K562 (cell line): Measurements from ENCODE around the gene RAD52. TPM values are rescaled to one million over a fixed set of nuclear protein-coding genes. Genes with fewer than 3 reads are reported as not detected.

Source experiments
- ARID1B ChIP-seq: fragments of 450-650 bp; IDR thresholded peaks from 2 replicates; pipeline ENCODE4 v1.6.1; 2016; ENCODE audit warnings: antibody characterized with exemption, mild to moderate bottlenecking, inconsistent platforms
- ARID3A ChIP-seq: IDR thresholded peaks from 2 replicates; pipeline ENCODE4 v1.6.1; 2012; ENCODE audit warnings: low read depth, low read length, improper control_type of control experiment, borderline replicate concordance
- E2F8 ChIP-seq: fragments of 450-650 bp; IDR thresholded peaks from 2 replicates; pipeline ENCODE4 v1.7.1; 2018; ENCODE audit warnings: mild to moderate bottlenecking, low read depth; ENCODE audit not compliant: partially characterized antibody
- E4F1 ChIP-seq: fragments of 250-450 bp; sonication (Bioruptor Pico); IDR thresholded peaks from 2 replicates; pipeline ENCODE4 v1.5.0; 2021; ENCODE audit warnings: mild to moderate bottlenecking, borderline replicate concordance
- KAT7 ChIP-seq: sonication (generic); formaldehyde crosslinking; IDR thresholded peaks from 2 replicates; pipeline ENCODE4 v1.8.0; 2022; ENCODE audit warnings: missing genetic modification reagents, mild to moderate bottlenecking, borderline replicate concordance
- MAZ ChIP-seq, 2 experiments: fragments of 450-650 bp in 1 of 2; sonication (generic) in 1 of 2; formaldehyde crosslinking; IDR thresholded peaks in 1 of 2; conservative IDR thresholded peaks in 1 of 2; 2 replicates each; pipeline versions ENCODE4 v1.4.0 to v1.5.0; 2020; ENCODE audit warnings: mild to moderate bottlenecking in 1 of 2, missing genetic modification reagents in 1 of 2
- NR2C2 ChIP-seq, 2 experiments: fragments of 200-800 bp in 1 of 2; sonication (Bioruptor generic) in 1 of 2; sonication (generic) in 1 of 2; formaldehyde crosslinking in 1 of 2; IDR thresholded peaks; 2 replicates each; pipeline versions ENCODE4 v1.6.1 to v1.8.0; 2016 to 2022; ENCODE audit warnings: mild to moderate bottlenecking in 1 of 2, missing compliant biosample characterization in 1 of 2, missing genetic modification characterization in 1 of 2, missing genetic modification reagents in 1 of 2
- ZNF174 ChIP-seq: fragments of 250-450 bp; sonication (Bioruptor Pico); IDR thresholded peaks from 2 replicates; pipeline ENCODE4 v1.4.0; 2020; ENCODE audit warnings: mild to moderate bottlenecking
- polyA plus RNA-seq, 8 experiments: library from polyadenylated mRNA; depleted of rRNA in 4 of 8; stranded (reverse) in 5 of 8; unstranded in 3 of 8; fragments of >200 nt; fragmentation: Nextera tagmentation in 2 of 8; fragmentation: Illumina TruSeq in 1 of 8; extraction: Ambion mirVana in 2 of 8; extraction: Trizol in 1 of 8; gene quantifications; 2 replicates each; pipeline versions ENCODE4 v1.2.1 to v1.2.3, GENCODE V29; 2011 to 2014; ENCODE audit warnings: inconsistent platforms in 1 of 8, missing spikeins in 1 of 8
- total RNA-seq, 7 experiments: library from RNA; depleted of rRNA in 6 of 7; stranded (reverse); fragments of >200 nt in 6 of 7; fragmentation: Illumina TruSeq in 2 of 7; extraction: Trizol in 2 of 7; gene quantifications; 2 replicates each; pipeline versions ENCODE4 v1.2.1 to v1.2.3, GENCODE V29; 2011 to 2021; ENCODE audit warnings: low replicate concordance in 1 of 7

Gene RAD52
- total and polyA plus RNA-seq, 9 of the 15 experiments (the other 6 are each of a cell fraction or from before 2014, with no cell fraction given): 1.3 to 15.9 (median 9.3) TPM

GRCh38 chr12:949453-950191 is at the start of gene RAD52 (continued):
- TF ChIP-seq E2F8 (peak; percentile 91), MAZ (CRISPR knock-in tag; conservative IDR thresholded peaks at IDR 0.05 in 1 of 2, IDR thresholded peaks at IDR 0.05 in 1 of 2) (peak in 1 of 2 experiments; percentile 35; a peak in 3 of 4 replicates), ARID1B (no peak), NR2C2 (CRISPR knock-in tag; IDR thresholded peaks at IDR 0.05) (no peak), NR2C2 (tag; IDR thresholded peaks at IDR 0.05) (peak; percentile 71; the same call in 1 of the 2 replicates), ARID3A (no peak), ZNF174 (CRISPR knock-in tag) (no peak), E4F1 (peak; percentile 94), KAT7 (CRISPR knock-in tag) (peak; percentile 43; the same call in 1 of the 2 replicates)
